ENCODE data around the gene C10orf90.

DNA sequence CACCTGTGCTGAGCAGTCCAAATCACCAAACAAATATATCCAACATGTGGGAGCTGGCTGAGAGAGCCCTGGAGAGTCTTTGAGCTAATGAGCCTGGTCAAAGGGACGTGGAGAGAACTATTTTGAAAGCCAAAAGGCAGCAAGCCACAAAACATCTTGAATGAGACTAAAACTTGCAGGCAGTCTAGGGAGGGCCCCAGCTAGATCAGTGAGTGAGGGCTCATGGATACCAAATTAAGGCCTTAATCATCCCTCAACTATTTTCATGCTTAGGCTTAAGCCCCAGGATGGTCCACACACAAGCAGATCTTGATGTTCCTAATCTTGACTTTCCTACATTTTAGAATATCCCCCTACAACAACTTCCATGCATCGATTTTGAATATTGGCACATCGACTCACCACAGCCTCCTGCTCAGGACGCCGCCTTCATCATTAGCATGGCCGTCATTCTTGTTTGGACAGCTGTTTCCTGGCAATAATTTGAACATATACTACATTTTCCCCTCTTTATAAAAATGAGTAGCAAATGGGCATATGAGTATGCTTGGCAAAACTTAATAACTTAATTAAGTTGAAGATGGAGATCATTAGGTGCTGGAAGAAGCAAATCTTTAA lies 195.3 kb downstream of the C10orf90 start:
- TF ChIP-seq, protein P1, sequence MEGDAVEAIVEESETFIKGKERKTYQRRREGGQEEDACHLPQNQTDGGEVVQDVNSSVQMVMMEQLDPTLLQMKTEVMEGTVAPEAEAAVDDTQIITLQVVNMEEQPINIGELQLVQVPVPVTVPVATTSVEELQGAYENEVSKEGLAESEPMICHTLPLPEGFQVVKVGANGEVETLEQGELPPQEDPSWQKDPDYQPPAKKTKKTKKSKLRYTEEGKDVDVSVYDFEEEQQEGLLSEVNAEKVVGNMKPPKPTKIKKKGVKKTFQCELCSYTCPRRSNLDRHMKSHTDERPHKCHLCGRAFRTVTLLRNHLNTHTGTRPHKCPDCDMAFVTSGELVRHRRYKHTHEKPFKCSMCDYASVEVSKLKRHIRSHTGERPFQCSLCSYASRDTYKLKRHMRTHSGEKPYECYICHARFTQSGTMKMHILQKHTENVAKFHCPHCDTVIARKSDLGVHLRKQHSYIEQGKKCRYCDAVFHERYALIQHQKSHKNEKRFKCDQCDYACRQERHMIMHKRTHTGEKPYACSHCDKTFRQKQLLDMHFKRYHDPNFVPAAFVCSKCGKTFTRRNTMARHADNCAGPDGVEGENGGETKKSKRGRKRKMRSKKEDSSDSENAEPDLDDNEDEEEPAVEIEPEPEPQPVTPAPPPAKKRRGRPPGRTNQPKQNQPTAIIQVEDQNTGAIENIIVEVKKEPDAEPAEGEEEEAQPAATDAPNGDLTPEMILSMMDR (IDR thresholded peaks at IDR 0.05; ENCODE audit: insufficient read depth, low read length), result no peak
- TF ChIP-seq POLR2AphosphoS5 (IDR thresholded peaks at IDR 0.05; ENCODE audit: low read depth) (no peak), GABPA (IDR thresholded peaks at IDR 0.05; ENCODE audit: low read depth) (no peak), SPI1 (IDR thresholded peaks at IDR 0.05; ENCODE audit: borderline replicate concordance, low read depth) (no peak)
- TF ChIP-seq, protein P2, sequence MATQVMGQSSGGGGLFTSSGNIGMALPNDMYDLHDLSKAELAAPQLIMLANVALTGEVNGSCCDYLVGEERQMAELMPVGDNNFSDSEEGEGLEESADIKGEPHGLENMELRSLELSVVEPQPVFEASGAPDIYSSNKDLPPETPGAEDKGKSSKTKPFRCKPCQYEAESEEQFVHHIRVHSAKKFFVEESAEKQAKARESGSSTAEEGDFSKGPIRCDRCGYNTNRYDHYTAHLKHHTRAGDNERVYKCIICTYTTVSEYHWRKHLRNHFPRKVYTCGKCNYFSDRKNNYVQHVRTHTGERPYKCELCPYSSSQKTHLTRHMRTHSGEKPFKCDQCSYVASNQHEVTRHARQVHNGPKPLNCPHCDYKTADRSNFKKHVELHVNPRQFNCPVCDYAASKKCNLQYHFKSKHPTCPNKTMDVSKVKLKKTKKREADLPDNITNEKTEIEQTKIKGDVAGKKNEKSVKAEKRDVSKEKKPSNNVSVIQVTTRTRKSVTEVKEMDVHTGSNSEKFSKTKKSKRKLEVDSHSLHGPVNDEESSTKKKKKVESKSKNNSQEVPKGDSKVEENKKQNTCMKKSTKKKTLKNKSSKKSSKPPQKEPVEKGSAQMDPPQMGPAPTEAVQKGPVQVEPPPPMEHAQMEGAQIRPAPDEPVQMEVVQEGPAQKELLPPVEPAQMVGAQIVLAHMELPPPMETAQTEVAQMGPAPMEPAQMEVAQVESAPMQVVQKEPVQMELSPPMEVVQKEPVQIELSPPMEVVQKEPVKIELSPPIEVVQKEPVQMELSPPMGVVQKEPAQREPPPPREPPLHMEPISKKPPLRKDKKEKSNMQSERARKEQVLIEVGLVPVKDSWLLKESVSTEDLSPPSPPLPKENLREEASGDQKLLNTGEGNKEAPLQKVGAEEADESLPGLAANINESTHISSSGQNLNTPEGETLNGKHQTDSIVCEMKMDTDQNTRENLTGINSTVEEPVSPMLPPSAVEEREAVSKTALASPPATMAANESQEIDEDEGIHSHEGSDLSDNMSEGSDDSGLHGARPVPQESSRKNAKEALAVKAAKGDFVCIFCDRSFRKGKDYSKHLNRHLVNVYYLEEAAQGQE (IDR thresholded peaks at IDR 0.05; ENCODE audit: insufficient replicate concordance, low read depth), result no peak

All from HL-60 (cell line).